ENCODE results near the gene HEATR5A.

GRCh38 chr14:31388687-31389413 lies 31.5 kb downstream of the HEATR5A start:
- TF ChIP-seq POLR2A (IDR thresholded peaks at IDR 0.05) (no peak), POLR2AphosphoS5 (IDR thresholded peaks at IDR 0.05) (no peak)
- TF ChIP-seq, protein P1, sequence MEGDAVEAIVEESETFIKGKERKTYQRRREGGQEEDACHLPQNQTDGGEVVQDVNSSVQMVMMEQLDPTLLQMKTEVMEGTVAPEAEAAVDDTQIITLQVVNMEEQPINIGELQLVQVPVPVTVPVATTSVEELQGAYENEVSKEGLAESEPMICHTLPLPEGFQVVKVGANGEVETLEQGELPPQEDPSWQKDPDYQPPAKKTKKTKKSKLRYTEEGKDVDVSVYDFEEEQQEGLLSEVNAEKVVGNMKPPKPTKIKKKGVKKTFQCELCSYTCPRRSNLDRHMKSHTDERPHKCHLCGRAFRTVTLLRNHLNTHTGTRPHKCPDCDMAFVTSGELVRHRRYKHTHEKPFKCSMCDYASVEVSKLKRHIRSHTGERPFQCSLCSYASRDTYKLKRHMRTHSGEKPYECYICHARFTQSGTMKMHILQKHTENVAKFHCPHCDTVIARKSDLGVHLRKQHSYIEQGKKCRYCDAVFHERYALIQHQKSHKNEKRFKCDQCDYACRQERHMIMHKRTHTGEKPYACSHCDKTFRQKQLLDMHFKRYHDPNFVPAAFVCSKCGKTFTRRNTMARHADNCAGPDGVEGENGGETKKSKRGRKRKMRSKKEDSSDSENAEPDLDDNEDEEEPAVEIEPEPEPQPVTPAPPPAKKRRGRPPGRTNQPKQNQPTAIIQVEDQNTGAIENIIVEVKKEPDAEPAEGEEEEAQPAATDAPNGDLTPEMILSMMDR (IDR thresholded peaks at IDR 0.05), result no peak

Measured in transverse colon (tissue), 4 donors.